ENCODE data around the gene ZDHHC5.

DNA sequence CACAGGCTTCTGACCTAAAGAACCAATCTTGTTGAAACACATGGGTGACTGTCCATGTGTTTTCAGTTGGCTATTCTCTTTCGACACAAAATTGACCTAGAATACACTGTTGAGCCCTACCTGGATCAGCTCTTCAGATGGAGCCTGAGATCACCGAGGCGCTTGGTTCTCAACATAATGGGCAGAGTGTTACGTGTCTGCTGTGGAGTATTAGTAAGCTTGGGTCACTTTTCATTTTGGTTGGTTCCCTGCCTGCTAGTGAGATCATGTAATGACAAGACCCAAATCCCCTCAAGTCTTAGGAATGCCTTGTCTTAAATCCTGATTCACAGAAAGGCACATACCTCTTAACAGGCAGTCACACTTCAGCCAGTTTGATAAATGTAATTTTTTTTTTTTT is 35.4 kb downstream of the ZDHHC5 start:
- TF ChIP-seq, protein P1, sequence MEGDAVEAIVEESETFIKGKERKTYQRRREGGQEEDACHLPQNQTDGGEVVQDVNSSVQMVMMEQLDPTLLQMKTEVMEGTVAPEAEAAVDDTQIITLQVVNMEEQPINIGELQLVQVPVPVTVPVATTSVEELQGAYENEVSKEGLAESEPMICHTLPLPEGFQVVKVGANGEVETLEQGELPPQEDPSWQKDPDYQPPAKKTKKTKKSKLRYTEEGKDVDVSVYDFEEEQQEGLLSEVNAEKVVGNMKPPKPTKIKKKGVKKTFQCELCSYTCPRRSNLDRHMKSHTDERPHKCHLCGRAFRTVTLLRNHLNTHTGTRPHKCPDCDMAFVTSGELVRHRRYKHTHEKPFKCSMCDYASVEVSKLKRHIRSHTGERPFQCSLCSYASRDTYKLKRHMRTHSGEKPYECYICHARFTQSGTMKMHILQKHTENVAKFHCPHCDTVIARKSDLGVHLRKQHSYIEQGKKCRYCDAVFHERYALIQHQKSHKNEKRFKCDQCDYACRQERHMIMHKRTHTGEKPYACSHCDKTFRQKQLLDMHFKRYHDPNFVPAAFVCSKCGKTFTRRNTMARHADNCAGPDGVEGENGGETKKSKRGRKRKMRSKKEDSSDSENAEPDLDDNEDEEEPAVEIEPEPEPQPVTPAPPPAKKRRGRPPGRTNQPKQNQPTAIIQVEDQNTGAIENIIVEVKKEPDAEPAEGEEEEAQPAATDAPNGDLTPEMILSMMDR (IDR thresholded peaks at IDR 0.05) = no peak
- no peak for TF ChIP-seq ETV6 (CRISPR knock-in tag; IDR thresholded peaks at IDR 0.05)
- TF ChIP-seq, protein P2, sequence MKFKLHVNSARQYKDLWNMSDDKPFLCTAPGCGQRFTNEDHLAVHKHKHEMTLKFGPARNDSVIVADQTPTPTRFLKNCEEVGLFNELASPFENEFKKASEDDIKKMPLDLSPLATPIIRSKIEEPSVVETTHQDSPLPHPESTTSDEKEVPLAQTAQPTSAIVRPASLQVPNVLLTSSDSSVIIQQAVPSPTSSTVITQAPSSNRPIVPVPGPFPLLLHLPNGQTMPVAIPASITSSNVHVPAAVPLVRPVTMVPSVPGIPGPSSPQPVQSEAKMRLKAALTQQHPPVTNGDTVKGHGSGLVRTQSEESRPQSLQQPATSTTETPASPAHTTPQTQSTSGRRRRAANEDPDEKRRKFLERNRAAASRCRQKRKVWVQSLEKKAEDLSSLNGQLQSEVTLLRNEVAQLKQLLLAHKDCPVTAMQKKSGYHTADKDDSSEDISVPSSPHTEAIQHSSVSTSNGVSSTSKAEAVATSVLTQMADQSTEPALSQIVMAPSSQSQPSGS (CRISPR knock-in tag; IDR thresholded peaks at IDR 0.05; ENCODE audit: borderline replicate concordance, low read depth) = no peak
- TF ChIP-seq JUN (CRISPR knock-in tag; IDR thresholded peaks at IDR 0.05) = no peak
- TF ChIP-seq, protein P3, sequence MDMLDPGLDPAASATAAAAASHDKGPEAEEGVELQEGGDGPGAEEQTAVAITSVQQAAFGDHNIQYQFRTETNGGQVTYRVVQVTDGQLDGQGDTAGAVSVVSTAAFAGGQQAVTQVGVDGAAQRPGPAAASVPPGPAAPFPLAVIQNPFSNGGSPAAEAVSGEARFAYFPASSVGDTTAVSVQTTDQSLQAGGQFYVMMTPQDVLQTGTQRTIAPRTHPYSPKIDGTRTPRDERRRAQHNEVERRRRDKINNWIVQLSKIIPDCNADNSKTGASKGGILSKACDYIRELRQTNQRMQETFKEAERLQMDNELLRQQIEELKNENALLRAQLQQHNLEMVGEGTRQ (CRISPR knock-in tag; IDR thresholded peaks at IDR 0.05) = no peak
- TF ChIP-seq NR1H2 (CRISPR knock-in tag; IDR thresholded peaks at IDR 0.05) = no peak
- no peak for TF ChIP-seq TP53 (CRISPR knock-in tag; IDR thresholded peaks at IDR 0.05)
- TF ChIP-seq, protein P4, sequence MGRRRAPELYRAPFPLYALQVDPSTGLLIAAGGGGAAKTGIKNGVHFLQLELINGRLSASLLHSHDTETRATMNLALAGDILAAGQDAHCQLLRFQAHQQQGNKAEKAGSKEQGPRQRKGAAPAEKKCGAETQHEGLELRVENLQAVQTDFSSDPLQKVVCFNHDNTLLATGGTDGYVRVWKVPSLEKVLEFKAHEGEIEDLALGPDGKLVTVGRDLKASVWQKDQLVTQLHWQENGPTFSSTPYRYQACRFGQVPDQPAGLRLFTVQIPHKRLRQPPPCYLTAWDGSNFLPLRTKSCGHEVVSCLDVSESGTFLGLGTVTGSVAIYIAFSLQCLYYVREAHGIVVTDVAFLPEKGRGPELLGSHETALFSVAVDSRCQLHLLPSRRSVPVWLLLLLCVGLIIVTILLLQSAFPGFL (CRISPR knock-in tag; IDR thresholded peaks at IDR 0.05; ENCODE audit: borderline replicate concordance) = no peak
- TF ChIP-seq, protein P5, sequence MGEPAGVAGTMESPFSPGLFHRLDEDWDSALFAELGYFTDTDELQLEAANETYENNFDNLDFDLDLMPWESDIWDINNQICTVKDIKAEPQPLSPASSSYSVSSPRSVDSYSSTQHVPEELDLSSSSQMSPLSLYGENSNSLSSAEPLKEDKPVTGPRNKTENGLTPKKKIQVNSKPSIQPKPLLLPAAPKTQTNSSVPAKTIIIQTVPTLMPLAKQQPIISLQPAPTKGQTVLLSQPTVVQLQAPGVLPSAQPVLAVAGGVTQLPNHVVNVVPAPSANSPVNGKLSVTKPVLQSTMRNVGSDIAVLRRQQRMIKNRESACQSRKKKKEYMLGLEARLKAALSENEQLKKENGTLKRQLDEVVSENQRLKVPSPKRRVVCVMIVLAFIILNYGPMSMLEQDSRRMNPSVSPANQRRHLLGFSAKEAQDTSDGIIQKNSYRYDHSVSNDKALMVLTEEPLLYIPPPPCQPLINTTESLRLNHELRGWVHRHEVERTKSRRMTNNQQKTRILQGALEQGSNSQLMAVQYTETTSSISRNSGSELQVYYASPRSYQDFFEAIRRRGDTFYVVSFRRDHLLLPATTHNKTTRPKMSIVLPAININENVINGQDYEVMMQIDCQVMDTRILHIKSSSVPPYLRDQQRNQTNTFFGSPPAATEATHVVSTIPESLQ (CRISPR knock-in tag; IDR thresholded peaks at IDR 0.05) = no peak
- TF ChIP-seq SMAD3 (CRISPR knock-in tag; IDR thresholded peaks at IDR 0.05; ENCODE audit: borderline replicate concordance) = no peak
- TF ChIP-seq NFYB (CRISPR knock-in tag; conservative IDR thresholded peaks at IDR 0.05; ENCODE audit: low read depth) = no peak

Data from WTC11 (cell line).